BLaER1 (cell line): ENCODE results near the gene PHF3.
"Not testable (repeated sequence)": the region's sequence is repeated elsewhere in the genome, so short reads cannot be mapped to it uniquely, and the experiment has no call there.

ENCODE experiments used
- H3K27ac ChIP-seq: shearing (Covaris generic); formaldehyde crosslinking; 2 replicates; pipeline ENCODE4 v1.8.1; 2022
- H3K27me3 ChIP-seq: shearing (Covaris generic); formaldehyde crosslinking; 2 replicates; pipeline ENCODE4 v1.8.1; 2022
- H3K36me3 ChIP-seq: shearing (Covaris generic); formaldehyde crosslinking; 2 replicates; pipeline ENCODE4 v1.8.1; 2022
- H3K4me1 ChIP-seq: shearing (Covaris generic); formaldehyde crosslinking; 2 replicates; pipeline ENCODE4 v1.8.1; 2022
- H3K4me2 ChIP-seq: shearing (Covaris generic); formaldehyde crosslinking; 2 replicates; pipeline ENCODE4 v1.8.1; 2022
- H3K4me3 ChIP-seq: shearing (Covaris generic); formaldehyde crosslinking; 2 replicates; pipeline ENCODE4 v1.8.1; 2022
- H3K9ac ChIP-seq: shearing (Covaris generic); formaldehyde crosslinking; 2 replicates; pipeline ENCODE4 v1.8.1; 2022
- H3K9me3 ChIP-seq: shearing (Covaris generic); formaldehyde crosslinking; 2 replicates; pipeline ENCODE4 v1.8.1; 2022
- H4K20me1 ChIP-seq: shearing (Covaris generic); formaldehyde crosslinking; 2 replicates; pipeline ENCODE4 v1.8.1; 2022
- Cebpa-rat ChIP-seq: shearing (Covaris generic); IDR thresholded peaks from 2 replicates; pipeline ENCODE4 v1.8.1; 2022

Gene PHF3

GRCh38 chr6:63730311-63730710 is 94.7 kb downstream of the PHF3 start:
- no peak for TF ChIP-seq Cebpa-rat
- no peak overlapping the region for H3K4me3 ChIP-seq
- no peaks in the 10 kb centered on the region for H3K4me1 ChIP-seq

GRCh38 chr6:63731930-63732329 is 96.3 kb downstream of the PHF3 start:
- Histone ChIP-seq H3K9me3 (no peaks in the 10 kb centered on the region), H3K27me3 (no peaks in the 10 kb centered on the region), H3K4me1 (no peaks in the 10 kb centered on the region), H3K4me2 (no peak overlapping the region), H3K36me3 (no peaks in the 10 kb centered on the region), H3K9ac (no peak overlapping the region), H3K27ac (no peak overlapping the region), H4K20me1 (no peaks in the 10 kb centered on the region), H3K4me3 (no peak overlapping the region)
- no peak for TF ChIP-seq Cebpa-rat

More at GRCh38 chr6:63730311-63730710, 94.7 kb downstream of the PHF3 start:
- Histone ChIP-seq H3K9me3 (no peaks in the 10 kb centered on the region), H3K9ac (no peak overlapping the region), H3K36me3 (no peaks in the 10 kb centered on the region), H3K4me2 (no peak overlapping the region), H3K27ac (no peak overlapping the region), H3K27me3 (no peaks in the 10 kb centered on the region), H4K20me1 (no peaks in the 10 kb centered on the region)

GRCh38 chr6:63732336-63732735 is 96.7 kb downstream of the PHF3 start:
- no peak for TF ChIP-seq Cebpa-rat
- H3K4me2 ChIP-seq = no peak overlapping the region

GRCh38 chr6:63734923-63735322 is 99.3 kb downstream of the PHF3 start:
- Histone ChIP-seq H3K9me3 (peaks cover 4% of the 10 kb centered on the region), H3K36me3 (no peaks in the 10 kb centered on the region), H3K27ac (no peak overlapping the region), H3K4me1 (no peaks in the 10 kb centered on the region), H4K20me1 (no peaks in the 10 kb centered on the region), H3K4me3 (no peak overlapping the region), H3K9ac (no peak overlapping the region), H3K4me2 (no peak overlapping the region), H3K27me3 (no peaks in the 10 kb centered on the region)
- no peak for TF ChIP-seq Cebpa-rat

More at GRCh38 chr6:63732336-63732735, 96.7 kb downstream of the PHF3 start:
- Histone ChIP-seq H3K27me3 (no peaks in the 10 kb centered on the region), H3K4me3 (no peak overlapping the region), H3K36me3 (no peaks in the 10 kb centered on the region), H4K20me1 (no peaks in the 10 kb centered on the region), H3K27ac (no peak overlapping the region), H3K9me3 (no peaks in the 10 kb centered on the region), H3K9ac (no peak overlapping the region), H3K4me1 (no peaks in the 10 kb centered on the region)

- not testable (repeated sequence) for H3K9me3 ChIP-seq, H3K9ac ChIP-seq, H4K20me1 ChIP-seq, H3K27ac ChIP-seq, H3K4me3 ChIP-seq, H3K4me1 ChIP-seq, H3K36me3 ChIP-seq, H3K27me3 ChIP-seq, H3K4me2 ChIP-seq
Measured at GRCh38 chr6:63738190-63738589, 102.6 kb downstream of the PHF3 start.

GRCh38 chr6:63739094-63739687 is 103.6 kb downstream of the PHF3 start:
- Histone ChIP-seq H3K9me3 (peaks cover 8% of the 10 kb centered on the region), H3K27me3 (no peaks in the 10 kb centered on the region), H4K20me1 (no peaks in the 10 kb centered on the region), H3K9ac (no peak overlapping the region), H3K36me3 (no peaks in the 10 kb centered on the region), H3K4me3 (no peak overlapping the region), H3K4me1 (no peaks in the 10 kb centered on the region), H3K4me2 (no peak overlapping the region), H3K27ac (no peak overlapping the region)
- no peak for TF ChIP-seq Cebpa-rat

- Histone ChIP-seq H3K4me1 (no peaks in the 10 kb centered on the region), H3K27ac (no peak overlapping the region), H4K20me1 (no peaks in the 10 kb centered on the region), H3K4me3 (no peak overlapping the region), H3K36me3 (no peaks in the 10 kb centered on the region), H3K9ac (no peak overlapping the region), H3K27me3 (no peaks in the 10 kb centered on the region), H3K4me2 (no peak overlapping the region), H3K9me3 (peaks cover 8% of the 10 kb centered on the region)
- no peak for TF ChIP-seq Cebpa-rat
Measured at GRCh38 chr6:63740709-63741108, 105.1 kb downstream of the PHF3 start.

- H3K4me3 ChIP-seq = no peak overlapping the region
- no peak overlapping the region for H3K27ac ChIP-seq
- H4K20me1 ChIP-seq = no peaks in the 10 kb centered on the region
- no peak for TF ChIP-seq Cebpa-rat
- no peaks in the 10 kb centered on the region for H3K36me3 ChIP-seq
- H3K9me3 ChIP-seq = peaks cover 8% of the 10 kb centered on the region
- no peak overlapping the region for H3K4me2 ChIP-seq
- H3K4me1 ChIP-seq = no peaks in the 10 kb centered on the region
- no peaks in the 10 kb centered on the region for H3K27me3 ChIP-seq
- no peak overlapping the region for H3K9ac ChIP-seq
Measured at GRCh38 chr6:63742060-63742459, 106.5 kb downstream of the PHF3 start.

- H3K9me3 ChIP-seq = peaks cover 8% of the 10 kb centered on the region
- no peak overlapping the region for H3K4me2 ChIP-seq
- no peaks in the 10 kb centered on the region for H3K4me1 ChIP-seq
- H3K36me3 ChIP-seq = no peaks in the 10 kb centered on the region
- no peak overlapping the region for H3K9ac ChIP-seq
- no peaks in the 10 kb centered on the region for H4K20me1 ChIP-seq
- no peak for TF ChIP-seq Cebpa-rat
- H3K4me3 ChIP-seq = no peak overlapping the region
- H3K27ac ChIP-seq = no peak overlapping the region
- no peaks in the 10 kb centered on the region for H3K27me3 ChIP-seq
Measured at GRCh38 chr6:63743691-63744090, 108.1 kb downstream of the PHF3 start.

- peaks cover 5% of the 10 kb centered on the region for H3K9me3 ChIP-seq
- no peaks in the 10 kb centered on the region for H4K20me1 ChIP-seq
- TF ChIP-seq Cebpa-rat = no peak
- no peaks in the 10 kb centered on the region for H3K4me1 ChIP-seq
- no peaks in the 10 kb centered on the region for H3K27me3 ChIP-seq
- no peak overlapping the region for H3K4me2 ChIP-seq
- no peak overlapping the region for H3K9ac ChIP-seq
- H3K27ac ChIP-seq = no peak overlapping the region
- H3K4me3 ChIP-seq = no peak overlapping the region
- H3K36me3 ChIP-seq = no peaks in the 10 kb centered on the region
Measured at GRCh38 chr6:63744810-63745209, 109.2 kb downstream of the PHF3 start.

GRCh38 chr6:63745784-63746183 is 110.2 kb downstream of the PHF3 start:
- Histone ChIP-seq H3K4me1 (no peaks in the 10 kb centered on the region), H3K9me3 (no peaks in the 10 kb centered on the region), H3K27me3 (no peaks in the 10 kb centered on the region), H3K36me3 (no peaks in the 10 kb centered on the region), H3K4me2 (no peak overlapping the region), H3K4me3 (no peak overlapping the region), H3K9ac (no peak overlapping the region), H4K20me1 (no peaks in the 10 kb centered on the region), H3K27ac (no peak overlapping the region)
- TF ChIP-seq Cebpa-rat = no peak
